HG02973 (cell line): ENCODE measurements around the gene EFHB.
"Not testable (repeated sequence)": the region's sequence is repeated elsewhere in the genome, so short reads cannot be mapped to it uniquely, and the experiment has no call there.

ENCODE experiments used
- ATAC-seq: cut with Tn5 transposase; IDR thresholded peaks from one replicate; pipeline ENCODE4 v1.9.1; 2021; ENCODE audit warnings: moderate library complexity; ENCODE audit not compliant: unreplicated experiment

EFHB gene

DNA sequence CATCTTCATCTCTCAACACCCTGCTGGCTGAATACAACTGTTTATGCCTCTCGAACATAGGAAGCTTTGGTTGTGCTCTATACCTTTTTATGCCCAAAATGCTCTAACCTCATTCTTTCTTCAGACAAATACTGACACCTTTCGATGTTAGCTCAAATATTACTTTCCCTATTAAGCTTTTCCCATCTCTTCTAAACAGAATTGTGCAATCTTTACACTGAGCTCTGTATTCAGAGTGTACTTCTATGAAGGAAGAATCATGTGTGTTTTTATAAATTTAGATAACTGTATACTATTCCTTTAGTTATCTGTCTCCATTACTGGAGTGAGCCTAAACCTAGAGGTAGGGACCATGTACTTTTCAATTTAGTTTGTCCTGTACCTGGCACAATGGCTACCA is 1.6 kb downstream of the EFHB start:
- no peak for ATAC-seq

DNA sequence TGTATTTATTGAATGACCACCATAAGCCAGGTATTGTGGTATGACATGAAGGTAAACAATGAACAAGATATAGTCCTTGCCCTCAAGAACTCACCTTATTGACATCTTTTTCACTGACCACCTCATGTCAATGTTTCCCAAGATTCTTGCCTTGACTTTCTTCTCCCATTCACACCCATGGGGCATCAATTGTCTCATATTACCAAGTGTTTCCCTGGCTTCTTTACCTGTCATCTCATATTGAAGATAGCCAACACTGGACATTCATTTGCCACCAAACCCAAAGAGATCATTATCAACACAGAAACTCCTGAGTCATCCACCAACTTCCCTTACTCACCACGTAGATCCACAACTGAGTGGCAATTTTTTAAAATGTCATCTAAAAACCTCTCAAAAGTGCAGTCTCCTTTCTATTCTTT is 2.2 kb downstream of the EFHB start:
- ATAC-seq = peak; percentile 45

DNA sequence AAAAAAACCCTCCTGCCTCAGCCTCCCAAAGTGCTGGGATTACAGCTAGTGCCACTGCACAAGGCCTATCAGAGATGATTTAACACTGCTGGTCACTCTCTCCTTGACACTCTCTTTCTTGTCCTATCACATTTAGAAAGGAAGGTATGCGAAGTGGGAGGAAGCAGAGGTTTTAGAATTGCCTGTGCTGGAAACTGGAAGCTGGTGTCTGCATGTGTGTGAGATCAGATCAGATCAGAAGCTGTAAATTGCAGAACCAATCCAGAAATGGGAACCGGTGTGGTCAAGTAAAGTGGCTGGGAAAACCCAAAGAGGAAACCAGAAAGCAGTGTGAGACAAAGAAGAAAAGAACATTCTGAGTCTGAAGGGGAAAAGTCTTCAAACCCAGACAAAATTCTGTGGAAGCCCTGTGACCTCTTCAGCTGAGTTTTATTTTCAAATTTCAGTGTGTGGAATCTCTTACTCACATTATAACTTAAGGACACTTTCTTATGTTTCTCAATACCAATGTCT is 2.8 kb downstream of the EFHB start:
- peak; percentile 84 for ATAC-seq

DNA sequence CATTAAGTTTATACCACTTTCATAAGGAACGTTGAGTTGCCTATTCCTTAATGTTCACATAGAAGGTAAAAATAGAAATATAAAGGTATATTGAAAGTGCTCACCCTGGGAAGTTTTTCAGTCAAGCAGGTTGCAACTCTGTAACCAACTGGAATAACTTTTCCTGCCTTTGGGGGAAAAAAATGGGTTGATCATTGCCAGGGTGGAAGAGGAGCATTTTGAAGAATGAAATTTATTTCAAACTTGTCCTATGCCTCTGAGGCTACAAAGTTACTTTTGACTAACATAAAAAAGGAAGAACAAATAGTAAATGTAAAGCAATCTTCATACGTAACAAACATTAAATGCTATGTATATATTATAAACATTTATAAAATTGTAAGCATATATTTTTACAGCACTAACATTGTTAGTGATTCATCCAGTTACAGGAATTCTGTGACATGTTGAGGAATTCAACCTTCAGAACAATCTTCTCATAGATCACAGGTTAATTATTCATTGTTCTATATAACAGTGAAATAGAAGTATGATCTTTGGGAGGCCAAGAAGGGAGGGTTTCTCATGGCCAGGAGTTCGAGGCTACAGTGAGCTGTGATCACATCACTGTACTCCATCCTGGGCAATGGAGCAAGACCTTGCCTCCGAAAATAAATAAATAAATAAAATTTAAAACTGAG is 13.5 kb downstream of the EFHB start:
- ATAC-seq = no peak

DNA sequence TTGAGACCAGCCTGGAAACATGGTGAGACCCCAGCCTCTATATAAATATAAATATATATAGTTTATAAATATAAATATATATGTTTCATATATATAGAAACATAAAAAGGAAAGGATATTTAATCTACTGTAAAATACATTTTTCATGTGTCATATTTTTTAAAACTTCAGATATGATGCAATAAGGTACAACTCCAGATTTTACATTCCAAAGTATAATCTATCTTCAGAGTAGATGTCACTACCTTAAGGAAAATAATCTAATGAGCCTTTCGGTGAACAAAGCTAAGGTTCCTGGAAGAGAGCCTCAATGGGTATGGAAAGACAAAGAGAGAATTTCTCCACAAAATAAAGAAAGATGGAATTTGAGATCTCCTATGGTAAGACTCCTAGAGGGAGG is 16.9 kb downstream of the EFHB start:
- ATAC-seq = no peak

DNA sequence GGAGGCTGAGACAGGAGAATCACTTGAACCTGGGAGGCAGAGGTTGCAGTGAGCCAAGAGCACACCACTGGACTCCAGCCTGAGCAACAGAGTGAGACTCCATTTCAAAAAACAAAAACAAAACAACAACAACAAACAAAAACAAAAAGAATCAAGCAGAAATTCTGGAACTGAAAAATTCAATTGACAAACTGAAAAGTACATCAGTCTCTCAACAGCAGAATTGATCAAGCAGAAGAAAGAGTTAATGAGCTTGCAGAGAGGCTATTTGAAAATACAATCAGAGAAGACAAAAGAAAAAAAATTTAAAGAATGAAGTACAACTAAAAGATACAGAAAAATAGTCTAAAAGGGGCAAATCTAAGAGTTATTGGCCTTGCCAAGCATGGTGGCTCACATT is 22.6 kb downstream of the EFHB start:
- ATAC-seq = no peak

- ATAC-seq = no peak
These were observed 26.5 kb downstream of the EFHB start for GRCh38 chr3:19907523-19907922.

- ATAC-seq = no peak
These were observed 30.4 kb downstream of the EFHB start for GRCh38 chr3:19903649-19904048.

- ATAC-seq = no peak
These were observed 32.1 kb downstream of the EFHB start for GRCh38 chr3:19901918-19902317.

- ATAC-seq = no peak
These were observed 32.7 kb downstream of the EFHB start for GRCh38 chr3:19901337-19901736.

- ATAC-seq = not testable (repeated sequence)
These were observed 34.2 kb downstream of the EFHB start for GRCh38 chr3:19899833-19900232.

DNA sequence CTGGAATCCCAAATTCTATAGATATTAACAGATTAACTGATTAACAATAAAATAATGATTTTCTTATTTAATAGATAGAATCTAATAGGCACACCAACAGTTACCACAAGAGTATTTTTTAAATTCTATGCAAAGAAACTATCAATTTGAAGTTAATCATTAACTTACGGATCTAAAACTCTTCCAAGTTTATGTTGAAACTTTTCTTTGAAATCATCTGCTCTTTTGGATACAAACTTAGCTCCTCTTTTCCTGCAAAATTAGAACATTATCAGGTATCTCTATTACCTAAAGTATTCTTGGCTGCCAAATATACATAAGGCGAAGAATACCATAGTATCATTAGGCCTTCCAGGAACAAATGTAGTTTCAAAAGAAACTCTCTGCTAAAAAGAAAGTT is 34.8 kb downstream of the EFHB start:
- ATAC-seq = no peak

DNA sequence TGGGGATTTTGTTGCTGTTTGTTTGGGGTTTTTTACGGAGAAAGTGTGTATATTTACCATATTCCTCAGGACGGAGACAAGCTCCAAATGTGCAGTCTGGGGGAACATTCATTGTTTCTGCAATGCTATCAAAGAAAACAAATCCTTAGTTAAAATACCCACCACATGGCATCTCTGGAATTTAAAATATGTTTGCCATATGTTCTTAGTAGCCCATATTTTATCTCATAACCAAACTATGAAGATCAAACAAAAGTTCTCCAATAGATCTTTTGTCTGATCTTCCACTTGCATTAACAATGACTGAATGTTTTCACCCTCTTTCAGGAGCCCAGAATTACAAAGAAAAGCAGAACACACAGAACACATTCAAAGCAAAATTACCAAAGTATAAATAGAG is 35.3 kb downstream of the EFHB start:
- no peak for ATAC-seq

- no peak for ATAC-seq
These were observed 42.3 kb downstream of the EFHB start for GRCh38 chr3:19891740-19892139.

DNA sequence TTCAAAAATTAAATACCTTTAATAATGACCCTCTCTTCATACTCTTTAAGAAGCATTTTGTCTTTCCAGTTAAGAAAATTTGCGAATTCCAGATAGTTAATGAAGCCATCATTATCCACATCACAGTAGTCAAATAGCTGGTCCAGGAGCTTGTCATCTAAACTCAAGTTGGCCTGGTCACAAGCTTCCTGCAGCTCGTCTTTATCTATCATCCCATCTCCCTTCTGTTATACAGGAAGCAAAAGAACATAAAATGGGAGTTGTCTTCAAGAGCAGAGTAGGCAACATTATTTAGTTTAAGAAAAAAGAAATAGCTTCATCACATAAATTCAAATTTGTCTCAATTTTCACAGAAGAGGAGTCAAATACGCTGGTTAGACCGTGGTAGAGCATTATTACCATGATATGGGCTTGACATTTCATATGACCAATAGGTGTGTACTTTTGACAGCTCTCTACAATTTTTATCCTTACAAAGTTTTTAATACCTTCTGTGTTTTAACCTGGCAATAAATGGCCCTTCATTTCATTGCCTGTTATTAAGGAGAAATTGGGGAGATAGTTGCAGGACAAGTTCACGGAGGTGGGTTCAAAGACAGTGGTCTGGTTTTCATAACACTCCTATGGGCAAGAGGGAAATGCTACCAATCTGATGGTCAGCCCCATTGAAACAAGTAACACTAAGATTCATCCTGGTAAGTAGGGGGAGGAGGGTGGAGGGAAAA is 45.4 kb downstream of the EFHB start:
- no peak for ATAC-seq

- ATAC-seq = not testable (repeated sequence)
These were observed 46.9 kb downstream of the EFHB start for GRCh38 chr3:19887122-19887521.

- no peak for ATAC-seq
These were observed 47.6 kb downstream of the EFHB start for GRCh38 chr3:19886404-19886803.

GRCh38 chr3:19885468-19885867 is 48.5 kb downstream of the EFHB start:
- no peak for ATAC-seq

GRCh38 chr3:19881852-19882251 is 52.2 kb downstream of the EFHB start:
- ATAC-seq = no peak

DNA sequence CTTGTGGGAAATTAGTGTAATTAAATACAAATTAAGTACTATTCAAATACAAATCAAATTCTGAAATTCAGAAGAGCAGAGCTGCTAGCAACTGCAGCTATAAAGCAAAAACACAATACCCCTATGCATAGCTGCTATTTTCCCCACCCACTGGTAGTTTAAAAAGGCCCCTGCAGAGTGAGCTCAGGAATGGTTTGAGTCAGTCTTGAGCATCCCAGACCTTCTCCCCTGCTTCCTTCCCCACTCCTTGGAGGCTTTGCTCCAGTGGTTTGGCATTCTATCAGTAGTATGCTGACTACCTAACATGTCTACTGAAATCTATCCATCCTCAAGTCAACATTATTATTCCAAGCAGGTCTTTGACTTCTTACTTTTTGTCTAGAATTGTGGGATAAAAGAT is 53.0 kb downstream of the EFHB start:
- ATAC-seq = no peak

DNA sequence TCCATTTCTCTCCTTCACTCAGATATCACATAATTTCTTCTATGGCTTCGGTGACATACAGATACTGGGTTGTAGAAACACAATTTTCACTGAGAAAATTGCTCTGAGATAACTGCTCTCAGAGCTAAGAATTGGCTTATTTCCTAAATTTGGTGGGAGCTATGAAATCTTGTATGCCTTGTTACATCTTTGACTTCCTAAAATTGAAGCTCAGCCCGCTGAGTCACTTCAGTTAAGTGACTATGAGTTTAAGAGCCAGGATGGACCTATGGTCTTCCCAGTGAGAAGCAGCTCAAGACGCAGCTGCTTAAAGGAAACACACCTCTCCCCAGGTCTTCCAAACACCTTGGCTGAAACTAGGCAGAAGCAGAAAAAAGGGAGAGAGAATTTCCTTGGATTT is 56.4 kb downstream of the EFHB start:
- ATAC-seq = no peak

DNA sequence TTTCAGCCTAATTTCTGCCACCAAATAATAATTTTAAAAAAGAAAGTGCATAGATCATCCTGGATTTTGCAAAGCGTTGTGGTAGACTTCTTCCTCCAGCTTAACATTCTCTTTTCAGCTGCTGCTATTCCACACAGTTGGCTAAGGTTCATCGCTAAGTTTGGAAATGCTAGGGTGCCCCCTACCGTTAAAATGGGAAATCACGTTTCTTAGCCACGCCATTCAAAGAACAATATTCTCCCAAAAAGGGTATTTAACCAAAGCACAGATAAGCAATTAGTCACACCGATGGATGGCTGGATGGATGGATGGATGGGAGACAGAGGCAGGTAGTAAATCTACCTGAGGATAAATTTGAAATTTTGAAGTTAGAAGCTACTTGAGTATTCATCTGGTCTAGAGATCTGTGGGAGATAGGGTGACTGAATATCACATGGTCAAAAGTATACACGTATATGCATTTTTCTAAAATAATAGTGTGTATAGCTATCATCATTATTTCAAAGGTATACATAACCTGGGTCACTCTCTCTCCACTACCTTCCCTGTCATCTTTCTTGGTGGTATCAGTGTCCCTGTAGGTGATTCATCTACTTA is 67.2 kb downstream of the EFHB start:
- ATAC-seq = peak; percentile 89
